ENCODE data around the gene DLX1.

Gene DLX1

DNA sequence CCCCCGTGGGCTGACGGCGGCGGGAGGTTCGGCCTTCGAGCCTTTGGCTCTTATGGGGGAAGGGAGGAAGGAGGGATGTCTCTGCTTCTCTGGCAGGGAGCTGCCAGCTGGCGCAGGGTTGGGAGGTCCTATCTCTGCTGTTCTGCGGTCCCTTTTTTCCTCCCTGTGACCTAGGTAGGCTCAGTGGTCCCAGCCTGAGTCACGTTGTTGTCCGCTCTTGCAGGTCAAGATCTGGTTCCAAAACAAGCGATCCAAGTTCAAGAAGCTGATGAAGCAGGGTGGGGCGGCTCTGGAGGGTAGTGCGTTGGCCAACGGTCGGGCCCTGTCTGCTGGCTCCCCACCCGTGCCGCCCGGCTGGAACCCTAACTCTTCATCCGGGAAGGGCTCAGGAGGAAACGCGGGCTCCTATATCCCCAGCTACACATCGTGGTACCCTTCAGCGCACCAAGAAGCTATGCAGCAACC, 2.5 kb downstream of the DLX1 start:
- DNase-seq (ENCODE audit: low read depth): no peak

DNA sequence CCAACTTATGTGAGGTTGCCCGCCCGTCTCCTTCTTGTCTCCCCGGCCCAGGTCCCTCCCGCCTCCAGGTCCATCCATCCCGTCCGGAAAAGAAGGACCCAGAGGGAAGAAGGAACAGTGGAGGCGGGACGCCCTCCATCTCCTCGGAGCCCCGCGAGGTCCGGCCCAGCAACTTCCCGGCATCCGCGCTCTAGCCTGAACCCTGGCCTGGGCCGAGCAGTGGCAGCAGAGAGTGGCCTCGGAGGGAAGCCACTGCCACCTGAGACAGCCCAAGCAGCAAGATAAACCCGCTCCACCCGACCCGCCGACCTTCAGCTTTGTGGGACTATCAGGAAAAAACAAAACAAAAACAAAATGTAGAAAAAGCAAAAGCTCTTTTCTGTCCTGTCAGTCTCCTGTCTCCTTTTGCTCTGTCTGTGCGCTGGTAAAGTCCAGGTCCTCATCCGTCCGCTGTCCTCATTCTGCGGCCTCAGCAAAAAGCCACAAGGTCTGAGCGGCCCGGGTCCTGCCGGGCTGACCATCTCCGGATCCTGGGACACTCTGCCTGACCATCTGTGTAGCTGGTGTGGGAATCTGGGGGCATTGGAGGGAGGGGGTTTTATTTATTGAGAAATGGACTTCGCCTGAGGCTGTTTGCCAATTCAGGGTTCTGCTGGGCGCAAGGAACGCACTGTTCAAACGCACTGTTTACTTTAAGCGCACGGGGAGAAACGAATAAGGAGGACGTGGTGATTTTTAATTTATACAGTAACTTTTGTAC, 3.1 kb downstream of the DLX1 start:
- DNase-seq (ENCODE audit: low read depth): no peak

DNA sequence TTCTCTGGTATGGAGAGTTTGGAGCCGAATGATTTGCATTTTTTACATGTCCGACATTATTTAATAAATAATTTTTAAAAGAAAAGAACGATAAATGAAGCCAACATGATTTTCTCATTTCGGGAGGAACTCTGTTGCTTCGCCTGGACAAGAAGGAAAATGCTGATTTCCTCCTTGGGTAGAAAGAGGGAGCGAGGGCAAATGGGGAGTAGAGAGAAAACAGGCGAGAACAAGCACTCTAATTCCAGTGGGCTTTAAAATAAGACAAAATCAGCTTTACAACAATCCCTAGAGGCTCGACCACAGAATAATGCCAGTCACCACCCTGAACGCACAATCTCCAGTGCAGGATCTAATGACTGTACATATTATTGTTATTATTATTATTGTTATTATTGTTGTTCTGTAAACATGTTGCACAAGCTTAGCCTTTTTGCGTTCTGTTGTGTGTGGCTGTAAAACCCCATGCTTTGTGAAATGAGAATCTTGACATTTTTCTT, 3.7 kb downstream of the DLX1 start:
- no peak for DNase-seq (ENCODE audit: low read depth)

DNA sequence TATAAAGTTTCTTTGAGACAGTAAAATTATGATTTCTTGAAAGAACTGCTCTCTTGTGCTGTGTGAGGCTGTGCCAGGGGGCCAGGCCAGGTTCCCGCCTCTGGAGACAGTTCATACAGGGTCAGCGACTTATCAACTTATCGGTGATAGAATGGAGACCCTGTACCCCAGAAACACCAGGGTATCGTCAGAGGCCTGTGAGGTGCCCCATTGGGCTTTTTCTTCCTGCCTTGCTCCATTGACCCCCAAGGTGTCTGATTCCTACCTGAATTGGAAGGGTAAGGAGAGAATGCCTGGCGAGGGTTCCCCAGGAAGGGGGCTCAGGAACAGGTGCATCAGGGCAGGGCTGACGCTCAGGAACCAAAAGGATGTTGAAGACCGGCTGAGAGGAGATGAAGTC, 4.3 kb downstream of the DLX1 start:
- no peak for DNase-seq (ENCODE audit: low read depth)

DNA sequence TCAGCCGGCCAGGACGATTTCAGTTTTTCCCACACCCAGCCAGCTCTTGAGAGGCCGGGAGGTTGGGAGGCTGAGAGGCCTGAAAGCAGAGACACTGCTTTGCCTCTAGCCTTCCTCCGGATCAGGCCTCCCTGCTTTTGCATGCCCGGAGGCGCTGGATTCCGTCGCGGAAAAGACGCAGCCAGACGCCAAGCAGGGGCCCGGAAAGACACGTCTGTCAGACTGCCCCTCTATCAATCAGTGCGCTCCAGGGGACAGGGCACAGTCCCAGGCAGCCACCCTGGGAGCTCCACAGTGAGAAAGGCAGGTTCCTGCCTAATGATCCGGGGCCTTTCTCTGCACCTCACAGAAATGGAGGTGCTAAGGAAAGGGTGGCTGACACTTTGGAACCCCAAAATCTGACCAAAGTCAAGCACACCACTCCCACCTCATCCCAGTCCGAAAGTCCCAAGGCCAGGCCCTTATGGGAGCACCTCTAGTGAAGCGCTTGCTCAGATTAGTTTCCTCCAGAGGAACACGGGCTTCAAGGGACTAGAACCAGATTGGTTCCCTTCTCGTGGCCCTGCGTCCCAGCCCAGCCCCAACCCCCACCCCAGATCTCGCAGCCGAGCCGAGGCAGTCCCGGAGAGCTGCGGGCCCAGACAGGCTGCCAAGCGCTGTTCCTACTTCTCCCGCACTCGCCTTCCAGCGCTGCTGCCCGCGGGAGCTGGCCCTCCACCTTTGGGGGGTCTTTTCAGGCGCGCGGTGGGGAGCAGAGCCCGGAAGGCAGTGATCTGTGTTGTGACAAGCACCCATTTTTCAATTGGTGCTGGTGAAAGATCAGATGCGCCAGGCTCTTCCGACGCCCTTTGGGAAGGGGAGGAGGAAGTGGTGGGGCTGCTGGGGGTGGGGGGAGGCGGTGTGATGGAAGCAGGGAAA, 5.0 kb downstream of the DLX1 start:
- no peak for DNase-seq (ENCODE audit: low read depth)

DNA sequence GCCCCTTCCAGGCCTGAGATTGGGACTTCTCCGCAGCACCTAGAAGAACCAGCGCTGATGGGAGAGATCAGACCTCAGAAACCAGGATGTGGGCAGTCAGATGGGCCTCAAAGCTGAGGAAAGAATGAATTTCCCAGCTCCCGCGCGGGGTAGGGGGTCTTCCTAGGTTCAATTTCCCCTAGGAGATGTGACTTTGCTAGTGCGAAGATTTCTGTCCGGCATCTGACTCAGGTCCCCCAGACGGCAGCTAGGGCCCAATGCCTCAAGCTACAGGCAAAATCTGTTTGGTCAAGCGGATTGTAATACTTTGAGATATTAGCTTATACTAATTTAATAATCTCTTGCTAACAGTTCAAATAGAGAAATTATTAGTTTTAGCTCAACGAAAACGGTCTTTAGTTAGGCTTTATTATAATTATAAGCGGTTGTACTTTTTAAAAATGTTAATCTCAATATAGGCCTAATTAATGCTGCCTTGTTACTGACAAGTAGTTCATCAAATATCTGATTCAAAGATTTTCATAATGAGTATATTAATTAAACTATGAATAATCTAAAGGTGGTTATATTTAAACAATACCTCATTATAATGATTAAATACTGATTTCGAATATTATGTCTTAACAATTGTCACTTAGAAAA, 5.8 kb downstream of the DLX1 start:
- DNase-seq (ENCODE audit: low read depth): no peak

DNA sequence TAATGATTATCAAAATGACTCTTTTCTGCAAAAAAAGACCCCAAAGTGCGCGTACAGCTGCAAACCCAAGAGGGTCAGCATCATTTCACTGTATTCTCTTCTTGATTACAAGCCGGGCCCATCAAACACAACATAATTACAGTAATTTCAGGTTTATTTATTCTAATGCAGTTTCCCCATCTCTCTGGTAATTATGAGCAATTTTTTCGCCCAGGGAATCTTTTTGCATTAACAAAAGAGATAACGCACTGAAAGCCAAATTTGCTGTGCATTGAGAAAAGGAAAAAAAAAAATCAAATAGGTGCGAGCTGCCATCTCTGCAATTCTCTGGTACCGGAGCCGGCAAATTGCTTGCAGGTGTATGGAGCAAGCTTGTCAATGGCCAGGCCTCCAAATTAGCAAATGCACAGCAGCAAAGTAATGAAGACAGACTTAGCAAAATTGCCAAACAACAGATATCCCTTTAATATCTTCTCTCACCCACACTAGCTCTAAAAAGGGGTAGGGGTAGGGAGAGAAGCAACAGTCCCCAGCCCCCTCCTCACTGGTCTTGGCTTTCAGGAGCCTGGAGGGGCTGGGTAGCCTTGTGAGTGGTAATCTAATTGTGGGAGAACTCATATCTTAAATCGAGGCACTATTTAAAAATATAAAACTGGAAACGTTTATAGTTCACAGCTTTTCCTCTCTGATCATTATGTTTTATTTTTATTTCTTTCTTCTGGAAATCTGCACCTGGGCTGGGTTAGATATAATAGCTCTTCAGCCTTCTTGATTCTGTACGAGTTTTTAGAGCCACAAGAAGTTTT, 6.7 kb downstream of the DLX1 start:
- no peak for DNase-seq (ENCODE audit: low read depth)

DNA sequence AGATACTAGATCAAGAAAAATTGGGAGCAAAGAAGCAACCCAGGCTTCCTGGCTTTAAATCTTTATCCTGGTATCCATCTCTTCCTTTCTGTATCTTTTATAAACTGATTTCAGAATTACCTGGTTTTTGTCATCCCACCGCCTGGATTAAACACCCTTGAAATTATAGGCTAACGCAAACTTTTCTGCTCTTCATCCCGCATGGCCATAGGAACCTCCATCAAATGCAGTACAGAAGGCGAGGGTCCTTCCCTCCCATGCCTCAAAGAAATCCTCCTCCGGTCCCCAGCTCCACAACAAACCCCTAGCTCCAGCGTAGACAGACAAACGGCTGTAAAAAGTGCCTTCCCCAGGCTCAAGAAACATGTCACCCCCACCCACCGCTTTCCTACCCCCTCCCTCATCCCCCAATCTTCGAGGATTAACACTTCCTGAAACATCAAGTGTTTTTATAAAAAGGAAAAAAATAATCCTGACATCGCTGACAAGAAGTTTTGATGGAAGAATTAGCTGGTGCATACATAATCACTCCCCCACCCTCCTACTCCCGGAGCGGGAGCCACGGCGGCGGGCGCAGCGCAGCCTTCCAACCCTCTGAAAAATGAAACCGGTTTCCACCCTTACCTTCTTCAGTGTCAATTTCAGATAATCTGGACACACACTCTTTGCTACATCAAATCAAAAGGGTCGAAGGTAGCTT, 7.6 kb downstream of the DLX1 start:
- DNase-seq (ENCODE audit: low read depth): no peak

DNA sequence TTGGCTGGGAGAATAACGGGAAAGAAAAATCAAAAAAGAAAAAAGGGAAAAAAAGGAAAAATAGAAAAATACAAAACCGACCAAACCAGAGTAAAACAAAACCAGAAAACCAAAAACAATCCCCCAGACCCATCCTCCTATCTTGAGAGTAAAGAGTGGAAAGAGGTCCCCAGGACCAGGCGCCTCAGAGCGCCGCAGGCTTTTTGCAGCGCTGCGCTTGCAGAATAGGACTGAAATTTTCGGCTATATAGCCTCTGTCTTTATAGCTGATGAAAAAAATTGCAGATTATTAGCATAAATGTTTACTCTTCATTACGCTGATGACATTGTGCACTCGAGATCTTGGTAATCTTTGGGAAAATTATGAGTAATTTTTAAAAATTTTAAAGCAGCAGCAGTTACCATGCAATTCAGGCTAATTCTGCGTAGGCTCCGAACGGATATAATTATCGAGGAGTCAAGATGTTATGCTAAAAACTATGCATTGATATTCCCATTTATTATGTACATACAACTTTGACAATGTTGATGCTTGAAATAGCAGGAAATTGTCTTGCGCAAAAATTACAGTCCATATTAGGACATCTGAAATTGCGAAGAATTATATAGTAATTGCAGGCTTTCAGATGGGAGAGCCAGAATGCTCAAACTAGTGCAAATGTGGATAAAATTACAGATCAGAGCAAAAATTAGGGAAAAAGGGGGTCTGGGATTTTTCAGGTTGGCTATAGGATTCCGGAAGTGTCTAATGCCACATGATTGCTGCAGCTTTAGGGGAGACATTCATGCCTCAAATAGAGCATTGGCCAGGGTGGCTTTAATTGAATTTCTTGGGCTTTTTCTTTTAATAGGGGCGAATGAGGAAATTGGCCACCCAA, 8.3 kb downstream of the DLX1 start:
- no peak for DNase-seq (ENCODE audit: low read depth)

DNA sequence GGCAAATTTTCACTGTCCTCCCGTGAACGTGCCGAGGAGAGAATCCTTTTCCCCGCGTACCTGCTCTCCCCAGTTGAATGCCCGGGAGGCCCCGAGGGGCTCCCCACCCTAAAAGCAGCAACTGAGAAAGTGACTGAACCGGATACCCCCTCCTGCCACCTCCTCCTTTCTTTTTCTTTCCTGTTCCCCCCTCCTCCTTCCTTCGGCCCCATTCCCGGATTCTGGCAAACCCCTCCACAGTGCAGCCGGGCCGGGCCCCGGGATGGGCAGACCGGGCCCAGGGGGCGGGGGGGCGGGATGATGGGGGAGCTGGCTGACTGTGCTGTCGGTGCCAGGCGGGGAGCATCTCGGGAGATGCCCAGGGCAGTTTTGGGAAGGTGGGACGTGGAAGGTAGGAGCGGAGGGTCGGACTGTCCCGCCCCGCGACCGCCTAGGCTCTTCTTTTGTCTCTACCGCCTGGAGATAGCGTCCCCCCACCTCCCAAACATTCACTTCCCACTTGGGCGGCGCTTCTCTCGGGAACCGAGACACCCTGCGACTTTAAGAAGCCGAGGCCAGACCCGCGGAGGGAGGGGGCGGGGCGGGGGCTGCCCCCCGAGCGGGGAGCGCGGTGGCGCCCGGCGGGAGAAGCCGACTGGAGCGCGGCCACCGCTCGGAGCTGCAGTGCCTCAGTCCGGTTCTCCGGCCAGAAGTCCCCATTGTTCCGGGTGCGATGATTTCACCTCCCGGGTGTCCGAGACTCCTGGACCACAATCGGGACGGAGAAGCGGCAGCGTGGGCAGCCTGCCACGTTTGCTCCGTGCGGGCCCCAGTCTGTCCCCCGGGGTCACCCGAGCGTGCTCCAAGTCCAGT, 9.2 kb downstream of the DLX1 start:
- DNase-seq (ENCODE audit: low read depth): no peak

DNA sequence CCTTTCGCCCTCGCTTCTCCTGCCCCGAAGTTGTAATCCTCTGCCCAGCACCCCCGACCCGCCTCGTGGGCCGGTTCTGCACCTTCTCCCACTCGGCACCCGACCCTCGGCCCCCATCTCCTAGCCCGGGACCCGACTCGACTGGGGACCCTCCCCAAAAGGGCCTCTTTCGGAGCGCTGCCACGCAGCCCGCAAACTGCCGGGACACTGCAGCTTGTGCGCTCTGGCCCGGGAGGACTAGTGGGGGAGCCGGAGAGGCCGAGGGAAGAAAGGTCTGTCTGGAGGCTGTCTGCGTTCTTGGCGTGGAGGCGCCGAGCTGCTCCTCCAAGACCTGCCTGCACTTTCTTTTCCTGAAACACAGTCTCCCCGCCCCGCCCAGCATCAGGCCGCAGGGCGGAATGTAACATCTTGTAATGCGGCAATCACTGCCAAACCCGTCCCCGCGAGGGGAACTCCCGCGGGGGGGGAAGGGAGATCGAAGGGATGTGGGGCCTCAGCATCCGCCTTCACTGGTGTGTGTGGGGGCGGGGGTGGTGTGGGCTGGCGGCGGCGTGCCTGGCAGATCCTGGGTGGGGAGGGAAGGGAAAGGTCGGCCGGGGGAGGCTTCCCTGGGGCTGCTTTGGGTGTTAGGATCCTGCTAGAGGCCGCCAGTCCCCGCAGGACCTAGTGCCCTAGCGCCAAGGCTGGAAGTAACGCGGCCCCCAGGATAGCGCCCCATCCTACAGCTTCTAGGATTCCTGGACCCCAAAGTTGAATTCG, 10.0 kb downstream of the DLX1 start:
- DNase-seq (ENCODE audit: low read depth): no peak

DNA sequence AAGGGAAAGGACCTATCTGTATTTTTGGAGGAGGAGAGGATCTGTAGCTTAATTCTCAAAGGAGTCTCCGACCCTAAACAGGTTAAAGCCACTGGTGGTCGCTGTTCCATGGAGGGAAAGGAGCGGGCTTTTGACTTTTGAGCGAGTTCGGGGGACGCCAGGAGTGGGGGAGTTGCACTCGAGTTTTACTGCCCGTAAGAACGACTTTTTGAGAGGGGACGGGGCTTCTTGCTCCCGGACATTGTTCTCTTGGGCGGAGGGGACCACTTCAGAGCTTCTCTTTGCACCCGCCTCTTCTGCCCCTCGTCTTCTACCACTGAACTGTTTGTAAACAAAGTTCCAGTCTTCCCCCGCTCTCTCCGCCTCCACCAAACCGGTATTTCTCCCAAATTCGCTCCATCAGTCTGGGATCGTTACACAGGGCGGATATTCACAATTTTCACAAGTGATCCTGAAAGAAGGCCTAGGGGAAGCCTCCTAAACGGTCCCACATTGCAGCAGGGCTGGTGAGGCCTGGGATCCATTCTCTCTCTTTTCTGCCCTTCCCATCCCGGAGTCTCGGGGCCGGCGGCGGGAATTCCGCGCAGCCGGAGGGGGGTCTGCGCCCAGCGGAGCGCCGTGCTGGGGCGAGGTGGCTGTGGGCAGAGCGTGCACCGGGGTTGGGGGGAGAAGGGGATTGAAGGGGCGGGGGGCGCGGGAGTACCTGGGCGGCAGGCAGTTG, 10.8 kb downstream of the DLX1 start:
- DNase-seq (ENCODE audit: low read depth): no peak

DNA sequence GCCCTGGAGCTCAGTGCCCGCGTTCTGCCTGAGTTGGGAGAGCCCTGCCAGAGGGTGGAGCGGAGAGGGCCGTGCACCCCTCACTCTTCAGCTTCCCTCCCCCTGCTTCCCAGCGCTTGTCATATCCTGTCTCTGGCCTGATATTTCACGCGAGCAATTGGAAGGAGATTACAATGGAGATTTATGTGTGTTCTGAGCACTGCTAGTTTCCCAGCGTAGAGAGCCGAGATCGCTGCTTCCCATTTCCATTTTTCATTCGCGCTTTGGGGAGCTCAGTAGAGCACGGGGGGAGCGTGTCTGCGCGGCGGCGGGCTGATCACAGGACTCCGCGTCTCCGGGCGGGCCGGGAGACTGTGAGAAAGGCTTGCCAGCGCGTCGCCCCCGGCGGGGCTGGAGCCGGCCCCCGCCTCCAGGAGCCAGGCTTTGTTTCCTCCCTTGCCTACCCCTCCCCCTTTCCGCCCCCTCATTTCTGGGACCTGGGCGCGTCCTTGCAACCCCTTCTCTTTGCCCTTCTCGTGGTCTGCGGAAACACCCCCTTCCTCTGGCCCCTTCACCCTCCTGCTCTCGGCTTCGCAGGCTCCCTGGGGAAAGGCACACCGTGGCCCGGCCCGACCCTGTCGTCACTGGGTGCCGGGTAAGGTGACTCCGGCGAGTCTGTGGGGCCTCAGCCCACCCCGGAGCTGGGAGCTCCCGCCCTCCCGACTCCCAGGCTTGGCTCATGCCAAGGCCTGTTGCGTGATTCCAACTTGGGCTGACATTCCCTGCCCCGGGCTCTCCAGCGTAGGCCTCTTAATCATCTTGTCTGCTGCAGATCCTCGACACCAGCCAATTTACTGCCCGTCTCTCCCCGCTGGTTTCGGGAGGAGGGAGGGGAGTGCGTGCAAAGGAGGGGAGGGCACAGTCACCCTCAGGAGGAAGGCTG, 11.6 kb downstream of the DLX1 start:
- DNase-seq (ENCODE audit: low read depth): no peak

DNA sequence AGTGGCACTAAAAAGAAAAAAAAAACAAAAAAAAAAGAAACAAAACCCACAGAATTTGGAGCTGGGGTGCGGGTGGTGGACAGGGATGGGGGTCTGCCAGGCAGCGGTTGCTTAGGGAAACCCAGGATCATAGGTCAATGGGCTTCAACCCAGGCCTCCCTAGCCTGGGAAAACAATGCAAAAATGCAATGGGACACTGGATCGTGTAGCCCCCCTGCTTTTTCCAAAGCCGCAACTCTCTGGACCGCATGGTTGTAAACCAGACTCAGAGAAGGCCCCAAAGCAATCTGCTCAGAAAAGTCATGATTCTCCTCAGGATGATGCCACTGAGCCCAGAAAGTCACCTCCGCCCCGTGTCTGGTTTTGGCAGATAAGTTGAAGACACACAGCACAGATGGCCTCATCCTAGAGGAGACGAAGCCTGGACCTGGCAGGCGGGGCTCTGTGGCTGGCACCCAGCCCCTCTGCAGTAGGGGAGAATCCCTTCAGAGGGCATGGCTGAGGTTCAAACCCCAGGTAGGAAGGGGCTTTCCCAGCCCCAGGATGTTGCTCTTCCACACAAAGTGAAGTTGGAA, 12.3 kb downstream of the DLX1 start:
- DNase-seq (ENCODE audit: low read depth): no peak

DNA sequence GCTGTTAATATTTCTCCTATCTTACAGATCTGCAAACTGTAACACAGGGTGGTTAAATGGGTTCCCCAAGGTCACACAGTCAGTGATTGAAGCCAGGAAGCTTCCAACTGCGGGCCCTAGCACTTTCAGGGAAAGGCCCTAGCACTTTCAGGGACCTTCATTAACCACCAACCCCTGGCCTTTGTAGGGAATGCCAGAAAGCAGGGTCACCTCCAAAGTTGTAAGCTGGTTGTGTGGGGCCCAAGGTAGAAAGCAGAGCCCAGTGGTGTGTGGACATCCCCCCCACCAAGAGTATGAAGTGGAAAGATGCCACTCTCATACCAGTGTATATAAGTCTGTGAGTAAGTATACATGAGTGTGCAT, 13.0 kb downstream of the DLX1 start:
- DNase-seq (ENCODE audit: low read depth): no peak
